GM23338 (cell line): ENCODE data around the gene FNDC8.

Experiments
- CREB1 ChIP-seq: fragments of 250-450 bp; sonication (Bioruptor Pico); IDR thresholded peaks from 2 replicates; pipeline ENCODE4 v1.5.0; 2020; ENCODE audit warnings: low read depth, mild to moderate bottlenecking, moderate library complexity
- CTCF ChIP-seq, 2 experiments: fragments of 200-600 bp in 1 of 2; sonication (generic) in 1 of 2; conservative IDR thresholded peaks; 2 replicates each; pipeline versions ENCODE4 v1.5.1 to v1.6.1; 2016 to 2017; ENCODE audit warnings: antibody characterized with exemption in 2 of 2, low read depth in 2 of 2, mild to moderate bottlenecking in 2 of 2, moderate library complexity in 1 of 2
- EZH2 ChIP-seq: fragments of 200-600 bp; sonication (generic); IDR thresholded peaks from one replicate; pipeline ENCODE4 v1.8.0; 2017; ENCODE audit warnings: antibody characterized with exemption, mild to moderate bottlenecking, low read depth; ENCODE audit not compliant: unreplicated experiment
- EZH2phosphoT487 ChIP-seq: fragments of 200-600 bp; sonication (generic); IDR thresholded peaks from one replicate; pipeline ENCODE4 v1.8.1; 2018; ENCODE audit warnings: antibody characterized with exemption; ENCODE audit not compliant: unreplicated experiment
- JUNB ChIP-seq: IDR thresholded peaks from one replicate; pipeline ENCODE4 v1.6.1; 2016; ENCODE audit warnings: antibody characterized with exemption; ENCODE audit not compliant: unreplicated experiment
- POLR2AphosphoS5 ChIP-seq: IDR thresholded peaks from 2 replicates; pipeline ENCODE4 v1.6.1; 2016; ENCODE audit warnings: antibody characterized with exemption, low read depth
- STAT1 ChIP-seq: IDR thresholded peaks from one replicate; pipeline ENCODE4 v1.6.1; 2016; ENCODE audit warnings: antibody characterized with exemption; ENCODE audit not compliant: unreplicated experiment
- ZNF331 ChIP-seq: fragments of 250-450 bp; sonication (Bioruptor Pico); IDR thresholded peaks from 2 replicates; pipeline ENCODE4 v1.5.0; 2020; ENCODE audit warnings: low read depth, mild to moderate bottlenecking, moderate library complexity
- ZNF462 ChIP-seq: fragments of 250-450 bp; sonication (Bioruptor Pico); IDR thresholded peaks from 2 replicates; pipeline ENCODE4 v1.5.0; 2020; ENCODE audit warnings: mild to moderate bottlenecking, moderate library complexity
- TF ChIP-seq, protein P1 (sequence below): IDR thresholded peaks from one replicate; pipeline ENCODE4 v1.6.1; 2018; ENCODE audit warnings: antibody characterized with exemption; ENCODE audit not compliant: unreplicated experiment

GRCh38 chr17:35132816-35133550 is 11.6 kb downstream of the FNDC8 start:
- TF ChIP-seq CTCF (conservative IDR thresholded peaks at IDR 0.05; ENCODE audit: low read depth in 2 of 2) (no peak), EZH2 (no peak), ZNF331 (CRISPR knock-in tag) (no peak), EZH2phosphoT487 (no peak), STAT1 (no peak), JUNB (no peak), CREB1 (no peak), POLR2AphosphoS5 (no peak), ZNF462 (CRISPR knock-in tag) (no peak)
- TF ChIP-seq, protein P1, sequence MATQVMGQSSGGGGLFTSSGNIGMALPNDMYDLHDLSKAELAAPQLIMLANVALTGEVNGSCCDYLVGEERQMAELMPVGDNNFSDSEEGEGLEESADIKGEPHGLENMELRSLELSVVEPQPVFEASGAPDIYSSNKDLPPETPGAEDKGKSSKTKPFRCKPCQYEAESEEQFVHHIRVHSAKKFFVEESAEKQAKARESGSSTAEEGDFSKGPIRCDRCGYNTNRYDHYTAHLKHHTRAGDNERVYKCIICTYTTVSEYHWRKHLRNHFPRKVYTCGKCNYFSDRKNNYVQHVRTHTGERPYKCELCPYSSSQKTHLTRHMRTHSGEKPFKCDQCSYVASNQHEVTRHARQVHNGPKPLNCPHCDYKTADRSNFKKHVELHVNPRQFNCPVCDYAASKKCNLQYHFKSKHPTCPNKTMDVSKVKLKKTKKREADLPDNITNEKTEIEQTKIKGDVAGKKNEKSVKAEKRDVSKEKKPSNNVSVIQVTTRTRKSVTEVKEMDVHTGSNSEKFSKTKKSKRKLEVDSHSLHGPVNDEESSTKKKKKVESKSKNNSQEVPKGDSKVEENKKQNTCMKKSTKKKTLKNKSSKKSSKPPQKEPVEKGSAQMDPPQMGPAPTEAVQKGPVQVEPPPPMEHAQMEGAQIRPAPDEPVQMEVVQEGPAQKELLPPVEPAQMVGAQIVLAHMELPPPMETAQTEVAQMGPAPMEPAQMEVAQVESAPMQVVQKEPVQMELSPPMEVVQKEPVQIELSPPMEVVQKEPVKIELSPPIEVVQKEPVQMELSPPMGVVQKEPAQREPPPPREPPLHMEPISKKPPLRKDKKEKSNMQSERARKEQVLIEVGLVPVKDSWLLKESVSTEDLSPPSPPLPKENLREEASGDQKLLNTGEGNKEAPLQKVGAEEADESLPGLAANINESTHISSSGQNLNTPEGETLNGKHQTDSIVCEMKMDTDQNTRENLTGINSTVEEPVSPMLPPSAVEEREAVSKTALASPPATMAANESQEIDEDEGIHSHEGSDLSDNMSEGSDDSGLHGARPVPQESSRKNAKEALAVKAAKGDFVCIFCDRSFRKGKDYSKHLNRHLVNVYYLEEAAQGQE, result no peak
